SK-N-MC (cell line): ENCODE measurements around the gene SLC43A2.

Experiments used
- EZH2 ChIP-seq: fragments of 200-600 bp; sonication (generic); IDR thresholded peaks from one replicate; pipeline ENCODE4 v1.6.1; 2017; ENCODE audit warnings: antibody characterized with exemption
- FOXP2 ChIP-seq: optimal IDR thresholded peaks from 2 replicates; pipeline ENCODE3; 2011; ENCODE audit warnings: mild to moderate bottlenecking, moderate library complexity; ENCODE audit not compliant: insufficient read depth; ENCODE audit errors: extremely low read length, control extremely low read depth
- POLR2AphosphoS5 ChIP-seq: IDR thresholded peaks from 2 replicates; pipeline ENCODE4 v1.6.1; 2012; ENCODE audit warnings: mild to moderate bottlenecking, low read depth, low read length, borderline replicate concordance

- no peak for TF ChIP-seq POLR2AphosphoS5
- no peak for TF ChIP-seq EZH2
- TF ChIP-seq FOXP2 = no peak
Measured at GRCh38 chr17:1532836-1533602, 95.6 kb downstream of the SLC43A2 start.
